Endothelial cell of umbilical vein (primary cell): ENCODE results near the gene IBTK. TPM values are rescaled to one million over a fixed set of nuclear protein-coding genes. Genes with fewer than 3 reads are reported as not detected.

ENCODE experiments used
- BruUV-seq: library from RNA; stranded (reverse); fragments of 400-500 nt; replicated peaks from 2 replicates; lab custom pipeline; 2021; lab: Mats Ljungman, UMichigan
- CTCF ChIA-PET: fragments of 300-600, 350-600 bp; sonication (Branson Sonifier 250); formaldehyde crosslinking; loops from one replicate; lab custom pipeline; 2021; ENCODE audit warnings: antibody characterized with exemption, inconsistent platforms; lab: Charles Lee
- POLR2A ChIA-PET: fragments of 300-600, 350-600 bp; sonication (Branson Sonifier 250); formaldehyde crosslinking; loops from one replicate; lab custom pipeline; 2021; ENCODE audit warnings: antibody characterized with exemption, inconsistent platforms; lab: Charles Lee
- DNase-seq: peaks from one replicate; pipeline ENCODE4 v3.0.0-alpha.2; 2011; ENCODE audit warnings: low read depth, low spot score
- FAIRE-seq: peaks from 2 replicates; lab custom pipeline; 2011; peaks lifted over from hg19 to GRCh38; lab: Jason Lieb, UNC
- H2AFZ ChIP-seq: 2 replicates; pipeline ENCODE4 v1.6.0; 2012; ENCODE audit warnings: low read depth, low read length, control low read depth, inconsistent platforms
- H3K27ac ChIP-seq: 2 replicates; pipeline ENCODE4 v1.5.1; 2011; ENCODE audit warnings: low read depth, mild to moderate bottlenecking, control low read depth, low read length, moderate library complexity; ENCODE audit not compliant: insufficient read depth
- H3K27me3 ChIP-seq, 2 experiments: 2 replicates each; pipeline versions ENCODE4 v1.6.0 to v1.6.1; 2011; ENCODE audit warnings: low read length in 2 of 2, mixed read lengths in 1 of 2; ENCODE audit not compliant: control insufficient read depth in 2 of 2, insufficient read depth in 2 of 2
- H3K36me3 ChIP-seq, 2 experiments: 2 replicates in 1 of 2; 3 replicates in 1 of 2; pipeline ENCODE4 v1.5.1; 2011; ENCODE audit warnings: low read length in 2 of 2, mild to moderate bottlenecking in 1 of 2, moderate library complexity in 1 of 2; ENCODE audit not compliant: control insufficient read depth in 2 of 2, insufficient read depth in 2 of 2; ENCODE audit errors: extremely low read depth in 1 of 2
- H3K4me1 ChIP-seq: 3 replicates; pipeline ENCODE4 v1.5.1; 2011; ENCODE audit warnings: mild to moderate bottlenecking, low read length; ENCODE audit not compliant: control insufficient read depth, insufficient read depth; ENCODE audit errors: extremely low read depth
- H3K4me2 ChIP-seq: 2 replicates; pipeline ENCODE4 v1.6.1; 2011; ENCODE audit warnings: low read length, control low read depth, mixed read lengths; ENCODE audit not compliant: insufficient read depth
- H3K4me3 ChIP-seq, 3 experiments: fragments of 200-600 bp in 1 of 3; sonication (generic), shearing (Covaris generic) in 1 of 3; replicated peaks in 1 of 3; 2 replicates each; pipeline ENCODE4 v1.5.1; 2011 to 2016; ENCODE audit warnings: control low read depth in 3 of 3, low read length in 3 of 3, mild to moderate bottlenecking in 2 of 3, inconsistent platforms in 1 of 3, low read depth in 1 of 3, moderate library complexity in 1 of 3; ENCODE audit not compliant: insufficient read depth in 1 of 3
- H3K79me2 ChIP-seq: 2 replicates; pipeline ENCODE4 v1.6.0; 2012; ENCODE audit warnings: low read length, inconsistent platforms; ENCODE audit not compliant: control insufficient read depth, insufficient read depth
- H3K9ac ChIP-seq: replicated peaks from 2 replicates; pipeline ENCODE3; 2011; ENCODE audit warnings: low read length, control low read depth; ENCODE audit not compliant: insufficient read depth; ENCODE audit errors: extremely low read depth
- H3K9me1 ChIP-seq: replicated peaks from 3 replicates; pipeline ENCODE4 v1.6.0; 2011; ENCODE audit warnings: mild to moderate bottlenecking, low read length; ENCODE audit not compliant: control insufficient read depth, insufficient read depth; ENCODE audit errors: extremely low read depth
- H3K9me3 ChIP-seq: replicated peaks from 2 replicates; pipeline ENCODE4 v1.5.1; 2012; ENCODE audit warnings: low read length, inconsistent platforms; ENCODE audit not compliant: control insufficient read depth, insufficient read depth
- H4K20me1 ChIP-seq: replicated peaks from 2 replicates; pipeline ENCODE3; 2011; ENCODE audit warnings: mild to moderate bottlenecking, low read length; ENCODE audit not compliant: control insufficient read depth, insufficient read depth; ENCODE audit errors: extremely low read depth
- EZH2 ChIP-seq: IDR thresholded peaks from 2 replicates; pipeline ENCODE4 v1.6.1; 2012; ENCODE audit warnings: borderline replicate concordance, low read depth, mild to moderate bottlenecking, moderate library complexity, low read length, inconsistent platforms; ENCODE audit not compliant: severe bottlenecking
- FOS ChIP-seq: IDR thresholded peaks from 2 replicates; pipeline ENCODE4 v1.6.1; 2011; ENCODE audit warnings: mild to moderate bottlenecking, low read length, moderate library complexity, borderline replicate concordance; ENCODE audit not compliant: insufficient read depth
- GATA2 ChIP-seq: IDR thresholded peaks from 2 replicates; pipeline ENCODE4 v1.7.0; 2011; ENCODE audit warnings: low read depth, mild to moderate bottlenecking, moderate library complexity, mixed read lengths, low read length; ENCODE audit not compliant: insufficient read length, insufficient read depth
- JUN ChIP-seq: IDR thresholded peaks from 2 replicates; pipeline ENCODE4 v1.6.1; 2011; ENCODE audit warnings: borderline replicate concordance, low read depth; ENCODE audit not compliant: insufficient read length, insufficient read depth
- MYC ChIP-seq: IDR thresholded peaks from one replicate; pipeline ENCODE4 v1.6.1; 2011; ENCODE audit warnings: mild to moderate bottlenecking, low read depth, low read length
- POLR2A ChIP-seq: IDR thresholded peaks from 2 replicates; pipeline ENCODE4 v1.6.1; 2012; ENCODE audit warnings: low read depth, mild to moderate bottlenecking, control low read depth, low read length
- POLR2AphosphoS5 ChIP-seq: IDR thresholded peaks from 2 replicates; pipeline ENCODE4 v1.6.1; 2012; ENCODE audit warnings: low read depth, mild to moderate bottlenecking, control low read depth, low read length, moderate library complexity; ENCODE audit not compliant: insufficient read depth
- dilution Hi-C: fragments of 300-500 bp; cut with MboI; formaldehyde crosslinking; loops from one replicate; pipeline ENCODE4 v1.15.0; 2019; ENCODE audit warnings: low sequenced_read_pairs; ENCODE audit not compliant: extremely low pct_ligation_motif_present
- intact Hi-C: fragments of 100-400 bp; cut with micrococcal nuclease; formaldehyde crosslinking; loops from one replicate; pipeline ENCODE4 v1.10.0; 2022
- polyA plus RNA-seq, 4 experiments: library from polyadenylated mRNA; depleted of rRNA in 3 of 4; stranded (reverse) in 3 of 4; unstranded in 1 of 4; fragments of >200 nt; gene quantifications; 2 replicates each; pipeline versions ENCODE4 v1.2.1 to v1.2.3, GENCODE V29; 2011 to 2012; ENCODE audit warnings: missing spikeins in 1 of 4
- total RNA-seq: library from RNA; stranded (reverse); gene quantifications from 2 replicates; pipeline ENCODE4 v1.2.3, GENCODE V29; 2021
- TF ChIP-seq, protein P1 (sequence below): IDR thresholded peaks from 2 replicates; pipeline ENCODE4 v1.6.1; 2011; ENCODE audit not compliant: insufficient read depth, insufficient read length
- TF ChIP-seq, protein P2 (sequence below), 2 donors: IDR thresholded peaks; 1 replicate in 1 of 2; 2 replicates in 1 of 2; pipeline ENCODE4 v1.5.1; 2011; ENCODE audit warnings: low read length in 2 of 2, mild to moderate bottlenecking in 2 of 2, moderate library complexity in 2 of 2, control low read depth in 1 of 2, inconsistent platforms in 1 of 2, low read depth in 1 of 2; ENCODE audit not compliant: insufficient read depth in 1 of 2; ENCODE audit errors: extremely low read depth in 1 of 2

IBTK gene
- total and polyA plus RNA-seq, 2 donors (not counting 3 experiments of a cell fraction or from before 2014, with no cell fraction given), result 6.7 to 30.5 TPM

DNA sequence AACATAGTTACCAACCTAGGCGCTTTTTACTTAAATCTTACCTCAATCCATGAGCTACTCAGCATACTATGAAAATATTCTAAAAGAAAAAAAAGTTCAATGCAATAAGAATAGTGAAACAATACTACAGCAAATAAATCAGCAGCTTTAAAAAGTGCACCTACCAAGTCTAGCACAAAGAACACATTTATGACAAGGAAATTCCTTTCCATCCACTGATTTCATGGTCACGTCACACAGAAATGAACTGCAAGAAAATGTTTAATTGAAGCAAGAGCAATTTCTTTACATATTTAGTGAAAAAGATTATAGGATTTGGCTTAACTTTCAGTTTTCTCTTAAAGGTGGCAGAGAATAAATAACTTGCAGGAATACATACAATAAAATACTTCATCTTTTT lies 36.2 kb downstream of the IBTK start:
- no peaks in the 10 kb centered on the region for H3K79me2 ChIP-seq
- no peak overlapping the region for H2AFZ ChIP-seq
- BruUV-seq, result no TSS peak
- dilution Hi-C loops, result no loop called here
- ChIA-PET POLR2A (no interaction called here), CTCF (interaction anchor here (1.4 kb wide), 1 partner anchor 11 kb away, joined by 5 read pairs; no protein-coding TSS in a partner anchor)
- peaks cover 3 to 6% of the 10 kb centered on the region in 2 experiments for H3K36me3 ChIP-seq
- no peak overlapping the region for H3K4me2 ChIP-seq
- TF ChIP-seq POLR2A (no peak), GATA2 (no peak), EZH2 (no peak)
- intact Hi-C loops, result no loop called here
- no peaks in the 10 kb centered on the region for H4K20me1 ChIP-seq
- H3K9me3 ChIP-seq, result no peaks in the 10 kb centered on the region
- H3K9ac ChIP-seq, result no peak overlapping the region
- peaks cover 4% of the 10 kb centered on the region for H3K4me1 ChIP-seq
- H3K9me1 ChIP-seq, result no peaks in the 10 kb centered on the region
- no peaks in the 10 kb centered on the region for H3K27me3 ChIP-seq
- H3K4me3 ChIP-seq, result no peak overlapping the region
- FAIRE-seq, result no peak
- no peak overlapping the region for H3K27ac ChIP-seq
- DNase-seq, result no peak

DNA sequence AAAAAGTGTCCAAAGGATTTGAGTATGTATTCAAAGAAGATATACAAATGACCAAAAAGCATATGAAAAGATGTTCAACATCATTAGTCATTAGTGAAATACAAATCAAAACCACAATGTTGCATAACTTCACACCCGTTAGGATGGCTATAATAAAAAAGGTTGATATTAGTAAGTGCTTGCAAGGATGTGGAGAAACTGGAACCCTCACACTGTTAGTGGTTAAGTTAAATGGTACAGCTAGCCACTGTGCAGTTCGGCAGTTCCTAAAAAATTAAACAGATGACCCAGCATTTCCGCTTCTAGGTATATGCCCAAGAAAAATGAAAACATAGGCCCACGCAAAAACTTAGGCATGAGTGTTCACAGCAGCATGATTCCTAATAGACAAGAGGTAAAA lies 38.6 kb downstream of the IBTK start:
- no peaks in the 10 kb centered on the region for H3K27me3 ChIP-seq
- BruUV-seq, result no TSS peak
- CTCF ChIA-PET, result no interaction called here
- dilution Hi-C loops (no loop called here), intact Hi-C loops (no loop called here)
- no peak overlapping the region for H3K9ac ChIP-seq
- DNase-seq, result no peak
- H2AFZ ChIP-seq, result no peak overlapping the region
- H3K27ac ChIP-seq, result no peak overlapping the region
- H3K4me3 ChIP-seq, result no peak overlapping the region
- H3K36me3 ChIP-seq, result no peaks in the 10 kb centered on the region
- H3K4me2 ChIP-seq, result no peak overlapping the region
- no peaks in the 10 kb centered on the region for H4K20me1 ChIP-seq
- peaks cover 9% of the 10 kb centered on the region for H3K4me1 ChIP-seq
- TF ChIP-seq POLR2AphosphoS5, result no peak
- TF ChIP-seq GATA2, result no peak
- TF ChIP-seq, protein P1, sequence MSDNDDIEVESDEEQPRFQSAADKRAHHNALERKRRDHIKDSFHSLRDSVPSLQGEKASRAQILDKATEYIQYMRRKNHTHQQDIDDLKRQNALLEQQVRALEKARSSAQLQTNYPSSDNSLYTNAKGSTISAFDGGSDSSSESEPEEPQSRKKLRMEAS, result no peak
- TF ChIP-seq JUN, result no peak
- TF ChIP-seq MYC, result no peak
- TF ChIP-seq EZH2, result no peak
- no peak for TF ChIP-seq POLR2A
- TF ChIP-seq FOS, result no peak
- TF ChIP-seq, protein P2, sequence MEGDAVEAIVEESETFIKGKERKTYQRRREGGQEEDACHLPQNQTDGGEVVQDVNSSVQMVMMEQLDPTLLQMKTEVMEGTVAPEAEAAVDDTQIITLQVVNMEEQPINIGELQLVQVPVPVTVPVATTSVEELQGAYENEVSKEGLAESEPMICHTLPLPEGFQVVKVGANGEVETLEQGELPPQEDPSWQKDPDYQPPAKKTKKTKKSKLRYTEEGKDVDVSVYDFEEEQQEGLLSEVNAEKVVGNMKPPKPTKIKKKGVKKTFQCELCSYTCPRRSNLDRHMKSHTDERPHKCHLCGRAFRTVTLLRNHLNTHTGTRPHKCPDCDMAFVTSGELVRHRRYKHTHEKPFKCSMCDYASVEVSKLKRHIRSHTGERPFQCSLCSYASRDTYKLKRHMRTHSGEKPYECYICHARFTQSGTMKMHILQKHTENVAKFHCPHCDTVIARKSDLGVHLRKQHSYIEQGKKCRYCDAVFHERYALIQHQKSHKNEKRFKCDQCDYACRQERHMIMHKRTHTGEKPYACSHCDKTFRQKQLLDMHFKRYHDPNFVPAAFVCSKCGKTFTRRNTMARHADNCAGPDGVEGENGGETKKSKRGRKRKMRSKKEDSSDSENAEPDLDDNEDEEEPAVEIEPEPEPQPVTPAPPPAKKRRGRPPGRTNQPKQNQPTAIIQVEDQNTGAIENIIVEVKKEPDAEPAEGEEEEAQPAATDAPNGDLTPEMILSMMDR (IDR thresholded peaks at IDR 0.05; ENCODE audit: extremely low read depth in 1 of 2, insufficient read depth in 1 of 2, low read depth in 1 of 2, low read length in 2 of 2), result no peak
- FAIRE-seq, result no peak
- H3K9me3 ChIP-seq, result no peaks in the 10 kb centered on the region
- POLR2A ChIA-PET, result no interaction called here
- no peaks in the 10 kb centered on the region for H3K9me1 ChIP-seq
- H3K79me2 ChIP-seq, result no peaks in the 10 kb centered on the region
